Measurements from ENCODE around the gene GLG1. TPM values are rescaled to one million over a fixed set of nuclear protein-coding genes. Genes with fewer than 3 reads are reported as not detected.
A peak's percentile ranks its signal among the peaks of the same experiment; 100 is the strongest.

The GLG1 gene
- total RNA-seq (2021), result 133 and 135 TPM in 2 replicates
- long read RNA-seq, full-length matches to known transcripts, result 100 of 245 reads
- long read RNA-seq, partial matches to known transcripts, result 125 of 245 reads
- long read RNA-seq, other reads (novel, unspliced or antisense), result 20 of 245 reads

DNA sequence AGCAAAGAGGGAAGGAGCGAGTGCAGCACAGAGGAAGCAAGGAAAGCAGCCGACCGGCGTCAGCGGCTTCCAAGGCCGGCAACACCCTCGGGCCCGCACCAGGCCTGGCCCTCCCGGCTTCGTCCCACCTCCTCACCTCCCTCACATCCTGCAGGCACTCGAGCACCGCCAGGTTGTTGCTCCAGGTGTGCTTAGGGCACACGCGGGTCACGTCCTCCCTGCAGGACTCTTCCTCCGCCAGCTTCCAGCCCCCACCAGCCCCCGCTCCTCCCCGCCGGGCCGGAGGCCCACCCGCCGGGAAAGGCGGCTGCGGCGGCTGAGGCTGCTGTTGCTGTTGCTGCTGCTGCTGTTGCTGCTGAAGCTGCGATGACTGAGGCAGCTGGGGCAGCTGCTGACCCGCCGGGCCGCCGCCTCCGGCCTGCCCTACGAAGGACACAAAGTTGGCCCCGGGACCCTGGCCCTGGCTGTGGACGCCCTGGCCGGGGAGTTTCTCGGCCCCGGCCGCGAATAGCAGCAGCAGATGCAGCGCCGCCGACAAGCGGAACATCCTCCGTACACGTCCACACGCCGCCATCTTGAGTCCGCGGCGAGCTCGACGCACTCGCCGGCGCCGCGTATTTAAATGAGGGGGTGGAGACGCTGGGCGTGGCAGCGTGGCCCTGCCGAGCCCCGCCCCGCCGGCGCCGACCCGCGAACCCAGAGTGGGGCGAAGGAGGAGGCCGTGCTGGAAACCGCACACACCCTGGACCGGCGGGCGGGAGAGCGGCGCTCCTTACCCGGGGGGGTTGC, at the start of gene GLG1:
GLG1 (minus strand) TSS at position 594 of the 789 bp plus-strand sequence; CDS start at position 574, 20 bp downstream.
- H3K79me1 ChIP-seq (ENCODE audit: insufficient read depth, low read depth, low read length, poor library complexity, severe bottlenecking), result no peaks in the 10 kb centered on the region
- peak within 1 kb of the TSS; percentile 94 to 99 (median 99) for H3K27ac Mint-ChIP-seq
- H3K9ac ChIP-seq (ENCODE audit: extremely low read depth, insufficient read length, low read length), result peak within 1 kb of the TSS; percentile 95
- H3K56ac ChIP-seq (ENCODE audit: insufficient read length, low read depth, low read length), result no peak within 1 kb of the TSS
- no peak within 1 kb of the TSS for H4K8ac ChIP-seq (replicated peaks; ENCODE audit: insufficient read length, low read depth, low read length)
- H2BK20ac ChIP-seq (ENCODE audit: low read depth, low read length, poor library complexity, severe bottlenecking), result no peak within 1 kb of the TSS
- H3K27ac ChIP-seq (ENCODE audit: insufficient read length, low read depth, low read length), result peak within 1 kb of the TSS; percentile 46
- no peak within 1 kb of the TSS for H2BK120ac ChIP-seq (ENCODE audit: low read depth, low read length, poor library complexity, severe bottlenecking)
- peaks cover 2 to 5% (median 4%) of the 10 kb centered on the region in 3 experiments; a peak in 5 of 7 replicates for H3K36me3 Mint-ChIP-seq (ENCODE audit: insufficient read depth in 1 of 3, low read depth in 3 of 3)
- H2BK15ac ChIP-seq (ENCODE audit: low read depth, low read length), result no peak within 1 kb of the TSS
- no peak within 1 kb of the TSS for H3K23ac ChIP-seq (ENCODE audit: insufficient read length, low read depth, low read length)
- peaks cover 8% of the 10 kb centered on the region for H3K23me2 ChIP-seq (ENCODE audit: insufficient read length, low read depth, low read length, poor library complexity, severe bottlenecking)
- peaks cover 24% of the 10 kb centered on the region; the same call in 1 of the 2 replicates for H3K79me2 ChIP-seq (ENCODE audit: insufficient read depth, low read length)
- peak within 1 kb of the TSS; percentile 25 for H4K5ac ChIP-seq (ENCODE audit: insufficient read length, low read depth, low read length)
- no peaks in the 10 kb centered on the region for H3K27me3 ChIP-seq (ENCODE audit: insufficient read depth, low read length)
- H3K14ac ChIP-seq (ENCODE audit: insufficient read depth, low read length), result peak within 1 kb of the TSS; percentile 93
- H3T11ph ChIP-seq (ENCODE audit: low read length), result no peak within 1 kb of the TSS
- no peak within 1 kb of the TSS for H2AFZ ChIP-seq (ENCODE audit: low read length)
- H3K9me3 ChIP-seq (ENCODE audit: control insufficient read depth, low read depth, low read length), result no peaks in the 10 kb centered on the region
- H3K4me2 ChIP-seq (ENCODE audit: insufficient read depth, insufficient read length, low read length), result peak within 1 kb of the TSS; percentile 84
- peak within 1 kb of the TSS; percentile 31 for H4K91ac ChIP-seq (ENCODE audit: insufficient read length, low read depth, low read length)
- H3K9me3 Mint-ChIP-seq, result no peaks in the 10 kb centered on the region; a peak in 1 of 5 replicates
- H2BK12ac ChIP-seq (ENCODE audit: insufficient read length, low read depth, low read length), result no peak within 1 kb of the TSS
- H4K20me1 ChIP-seq (ENCODE audit: control insufficient read depth, insufficient read depth, insufficient read length), result no peaks in the 10 kb centered on the region
- peak within 1 kb of the TSS; percentile 97 to 98 for H3K4me3 Mint-ChIP-seq
- H3K27me3 Mint-ChIP-seq (ENCODE audit: low read depth), result no peaks in the 10 kb centered on the region
- peak; percentile 89 for DNase-seq
- peaks cover 4% of the 10 kb centered on the region; the same call in 1 of the 2 replicates for H3K4me1 ChIP-seq (ENCODE audit: insufficient read depth, low read length)
- peaks cover 38 to 44% of the 10 kb centered on the region in 2 experiments for H3K4me1 Mint-ChIP-seq
- no peak within 1 kb of the TSS for H3K4ac ChIP-seq (ENCODE audit: low read depth, low read length)
- TF ChIP-seq CTCF (conservative IDR thresholded peaks at IDR 0.05), result no peak
- WGBS (ENCODE audit: extremely low coverage, insufficient read length, low lambda C conversion rate), result no CpG with 5 or more reads among the region's 77 CpGs
- H2BK5ac ChIP-seq (ENCODE audit: insufficient read length, low read length), result peak within 1 kb of the TSS; percentile 21
- no peak within 1 kb of the TSS for H2AK5ac ChIP-seq (ENCODE audit: insufficient read length, low read length)
- H3K18ac ChIP-seq (ENCODE audit: insufficient read length, low read depth, low read length), result peak within 1 kb of the TSS; percentile 89

All from H9 (cell line).